Endothelial cell of umbilical vein (primary cell): ENCODE data around the gene PAX9. TPM values are rescaled to one million over a fixed set of nuclear protein-coding genes. Genes with fewer than 3 reads are reported as not detected.

Source experiments
- BruUV-seq: library from RNA; stranded (reverse); fragments of 400-500 nt; replicated peaks from 2 replicates; lab custom pipeline; 2021; lab: Mats Ljungman, UMichigan
- CTCF ChIA-PET: fragments of 300-600, 350-600 bp; sonication (Branson Sonifier 250); formaldehyde crosslinking; loops from one replicate; lab custom pipeline; 2021; ENCODE audit warnings: antibody characterized with exemption, inconsistent platforms; lab: Charles Lee
- POLR2A ChIA-PET: fragments of 300-600, 350-600 bp; sonication (Branson Sonifier 250); formaldehyde crosslinking; loops from one replicate; lab custom pipeline; 2021; ENCODE audit warnings: antibody characterized with exemption, inconsistent platforms; lab: Charles Lee
- DNase-seq: peaks from one replicate; pipeline ENCODE4 v3.0.0-alpha.2; 2011; ENCODE audit warnings: low read depth, low spot score
- FAIRE-seq: peaks from 2 replicates; lab custom pipeline; 2011; peaks lifted over from hg19 to GRCh38; lab: Jason Lieb, UNC
- H2AFZ ChIP-seq: 2 replicates; pipeline ENCODE4 v1.6.0; 2012; ENCODE audit warnings: low read depth, low read length, control low read depth, inconsistent platforms
- H3K27ac ChIP-seq: 2 replicates; pipeline ENCODE4 v1.5.1; 2011; ENCODE audit warnings: low read depth, mild to moderate bottlenecking, control low read depth, low read length, moderate library complexity; ENCODE audit not compliant: insufficient read depth
- H3K27me3 ChIP-seq, 2 experiments: 2 replicates each; pipeline versions ENCODE4 v1.6.0 to v1.6.1; 2011; ENCODE audit warnings: low read length in 2 of 2, mixed read lengths in 1 of 2; ENCODE audit not compliant: control insufficient read depth in 2 of 2, insufficient read depth in 2 of 2
- H3K36me3 ChIP-seq, 2 experiments: 2 replicates in 1 of 2; 3 replicates in 1 of 2; pipeline ENCODE4 v1.5.1; 2011; ENCODE audit warnings: low read length in 2 of 2, mild to moderate bottlenecking in 1 of 2, moderate library complexity in 1 of 2; ENCODE audit not compliant: control insufficient read depth in 2 of 2, insufficient read depth in 2 of 2; ENCODE audit errors: extremely low read depth in 1 of 2
- H3K4me1 ChIP-seq: 3 replicates; pipeline ENCODE4 v1.5.1; 2011; ENCODE audit warnings: mild to moderate bottlenecking, low read length; ENCODE audit not compliant: control insufficient read depth, insufficient read depth; ENCODE audit errors: extremely low read depth
- H3K4me2 ChIP-seq: 2 replicates; pipeline ENCODE4 v1.6.1; 2011; ENCODE audit warnings: low read length, control low read depth, mixed read lengths; ENCODE audit not compliant: insufficient read depth
- H3K4me3 ChIP-seq, 3 experiments: fragments of 200-600 bp in 1 of 3; sonication (generic), shearing (Covaris generic) in 1 of 3; replicated peaks in 1 of 3; 2 replicates each; pipeline ENCODE4 v1.5.1; 2011 to 2016; ENCODE audit warnings: control low read depth in 3 of 3, low read length in 3 of 3, mild to moderate bottlenecking in 2 of 3, inconsistent platforms in 1 of 3, low read depth in 1 of 3, moderate library complexity in 1 of 3; ENCODE audit not compliant: insufficient read depth in 1 of 3
- H3K79me2 ChIP-seq: 2 replicates; pipeline ENCODE4 v1.6.0; 2012; ENCODE audit warnings: low read length, inconsistent platforms; ENCODE audit not compliant: control insufficient read depth, insufficient read depth
- H3K9ac ChIP-seq: replicated peaks from 2 replicates; pipeline ENCODE3; 2011; ENCODE audit warnings: low read length, control low read depth; ENCODE audit not compliant: insufficient read depth; ENCODE audit errors: extremely low read depth
- H3K9me1 ChIP-seq: replicated peaks from 3 replicates; pipeline ENCODE4 v1.6.0; 2011; ENCODE audit warnings: mild to moderate bottlenecking, low read length; ENCODE audit not compliant: control insufficient read depth, insufficient read depth; ENCODE audit errors: extremely low read depth
- H3K9me3 ChIP-seq: replicated peaks from 2 replicates; pipeline ENCODE4 v1.5.1; 2012; ENCODE audit warnings: low read length, inconsistent platforms; ENCODE audit not compliant: control insufficient read depth, insufficient read depth
- H4K20me1 ChIP-seq: replicated peaks from 2 replicates; pipeline ENCODE3; 2011; ENCODE audit warnings: mild to moderate bottlenecking, low read length; ENCODE audit not compliant: control insufficient read depth, insufficient read depth; ENCODE audit errors: extremely low read depth
- CTCF ChIP-seq, 2 donors: IDR thresholded peaks; 1 replicate in 1 of 2; 2 replicates in 1 of 2; pipeline ENCODE4 v1.5.1; 2011; ENCODE audit warnings: low read length in 2 of 2, mild to moderate bottlenecking in 2 of 2, moderate library complexity in 2 of 2, control low read depth in 1 of 2, inconsistent platforms in 1 of 2, low read depth in 1 of 2; ENCODE audit not compliant: insufficient read depth in 1 of 2; ENCODE audit errors: extremely low read depth in 1 of 2
- EZH2 ChIP-seq: IDR thresholded peaks from 2 replicates; pipeline ENCODE4 v1.6.1; 2012; ENCODE audit warnings: borderline replicate concordance, low read depth, mild to moderate bottlenecking, moderate library complexity, low read length, inconsistent platforms; ENCODE audit not compliant: severe bottlenecking
- FOS ChIP-seq: IDR thresholded peaks from 2 replicates; pipeline ENCODE4 v1.6.1; 2011; ENCODE audit warnings: mild to moderate bottlenecking, low read length, moderate library complexity, borderline replicate concordance; ENCODE audit not compliant: insufficient read depth
- GATA2 ChIP-seq: IDR thresholded peaks from 2 replicates; pipeline ENCODE4 v1.7.0; 2011; ENCODE audit warnings: low read depth, mild to moderate bottlenecking, moderate library complexity, mixed read lengths, low read length; ENCODE audit not compliant: insufficient read length, insufficient read depth
- JUN ChIP-seq: IDR thresholded peaks from 2 replicates; pipeline ENCODE4 v1.6.1; 2011; ENCODE audit warnings: borderline replicate concordance, low read depth; ENCODE audit not compliant: insufficient read length, insufficient read depth
- MAX ChIP-seq: IDR thresholded peaks from 2 replicates; pipeline ENCODE4 v1.6.1; 2011; ENCODE audit not compliant: insufficient read depth, insufficient read length
- MYC ChIP-seq: IDR thresholded peaks from one replicate; pipeline ENCODE4 v1.6.1; 2011; ENCODE audit warnings: mild to moderate bottlenecking, low read depth, low read length
- POLR2A ChIP-seq: IDR thresholded peaks from 2 replicates; pipeline ENCODE4 v1.6.1; 2012; ENCODE audit warnings: low read depth, mild to moderate bottlenecking, control low read depth, low read length
- POLR2AphosphoS5 ChIP-seq: IDR thresholded peaks from 2 replicates; pipeline ENCODE4 v1.6.1; 2012; ENCODE audit warnings: low read depth, mild to moderate bottlenecking, control low read depth, low read length, moderate library complexity; ENCODE audit not compliant: insufficient read depth
- dilution Hi-C: fragments of 300-500 bp; cut with MboI; formaldehyde crosslinking; loops from one replicate; pipeline ENCODE4 v1.15.0; 2019; ENCODE audit warnings: low sequenced_read_pairs; ENCODE audit not compliant: extremely low pct_ligation_motif_present
- intact Hi-C: fragments of 100-400 bp; cut with micrococcal nuclease; formaldehyde crosslinking; loops from one replicate; pipeline ENCODE4 v1.10.0; 2022
- polyA plus RNA-seq, 4 experiments: library from polyadenylated mRNA; depleted of rRNA in 3 of 4; stranded (reverse) in 3 of 4; unstranded in 1 of 4; fragments of >200 nt; gene quantifications; 2 replicates each; pipeline versions ENCODE4 v1.2.1 to v1.2.3, GENCODE V29; 2011 to 2012; ENCODE audit warnings: missing spikeins in 1 of 4
- total RNA-seq: library from RNA; stranded (reverse); gene quantifications from 2 replicates; pipeline ENCODE4 v1.2.3, GENCODE V29; 2021

The PAX9 gene
- total and polyA plus RNA-seq, 2 donors (not counting 3 experiments of a cell fraction or from before 2014, with no cell fraction given): 0.37 to 0.44 TPM

DNA sequence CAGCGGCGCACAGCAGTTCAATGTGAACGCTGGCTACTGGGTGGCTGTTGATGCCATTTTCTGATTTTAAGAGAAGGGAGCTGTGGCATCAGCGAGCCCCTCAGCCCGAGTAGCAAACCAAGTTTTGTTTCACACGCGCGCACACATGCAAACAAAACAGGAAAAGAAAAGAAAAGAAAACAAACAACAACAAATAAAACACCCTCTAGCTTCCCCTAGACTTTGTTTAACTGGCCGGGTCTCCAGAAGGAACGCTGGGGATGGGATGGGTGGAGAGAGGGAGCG is 540 bp downstream of the PAX9 start:
- POLR2A ChIA-PET: no interaction called here

More for the DNA sequence above, 540 bp downstream of the PAX9 start:
- Histone ChIP-seq H3K79me2 (no peaks in the 10 kb centered on the region), H3K4me1 (peaks cover 17% of the 10 kb centered on the region), H4K20me1 (no peaks in the 10 kb centered on the region), H3K27me3 (peaks cover 88 to 98% of the 10 kb centered on the region in 2 experiments), H3K9ac (no peak overlapping the region), H3K9me1 (no peaks in the 10 kb centered on the region), H3K4me3 (peak overlapping the region in 2 of 3 experiments; percentile 27 to 30), H2AFZ (no peak overlapping the region), H3K9me3 (no peaks in the 10 kb centered on the region), H3K4me2 (peak overlapping the region; percentile 63), H3K36me3 (no peaks in the 10 kb centered on the region), H3K27ac (no peak overlapping the region)
- CTCF ChIA-PET: interaction anchor here (1.6 kb wide), 1 partner anchor 14 kb away, joined by 4 read pairs; no protein-coding TSS in a partner anchor
- no TSS peak for BruUV-seq
- no peak for FAIRE-seq
- intact Hi-C loops (loop anchor here (2.0 to 5.0 kb wide), 3 partner anchors 341 to 935 kb away; partner anchors contain the start of genes FOXA1, MBIP and TTC6), dilution Hi-C loops (no loop called here)
- DNase-seq: no peak
- TF ChIP-seq POLR2A (no peak), EZH2 (no peak), MYC (no peak), FOS (no peak), JUN (no peak), CTCF (IDR thresholded peaks at IDR 0.05; ENCODE audit: extremely low read depth in 1 of 2, insufficient read depth in 1 of 2, low read depth in 1 of 2, low read length in 2 of 2) (no peak), GATA2 (no peak), MAX (no peak), POLR2AphosphoS5 (no peak)
